A549 (cell line): Measurements from ENCODE around the gene DOCK1.

Experiments
- EP300 ChIP-seq, 2 experiments: fragments of >200 bp; sonication (Bioruptor Twin); formaldehyde crosslinking; IDR thresholded peaks; 2 replicates in 1 of 2; 3 replicates in 1 of 2; pipeline ENCODE4 v1.6.1; 2016 to 2017
- POLR2A ChIP-seq: IDR thresholded peaks from 2 replicates; pipeline ENCODE4 v1.6.1; 2012; ENCODE audit warnings: mild to moderate bottlenecking, low read length
- RFX5 ChIP-seq: fragments of 450-650 bp; IDR thresholded peaks from 2 replicates; pipeline ENCODE4 v1.7.1; 2014; ENCODE audit warnings: antibody characterized with exemption, mild to moderate bottlenecking, moderate library complexity
- SMC3 ChIP-seq: fragments of >200 bp; sonication (Bioruptor Twin); formaldehyde crosslinking; IDR thresholded peaks from 3 replicates; pipeline ENCODE4 v1.6.1; 2018; ENCODE audit warnings: inconsistent platforms
- ZC3H11A ChIP-seq: fragments of 450-650 bp; IDR thresholded peaks from 2 replicates; pipeline ENCODE4 v1.6.1; 2014; ENCODE audit warnings: antibody characterized with exemption, mild to moderate bottlenecking

- TF ChIP-seq ZC3H11A (no peak), POLR2A (no peak), EP300 (IDR thresholded peaks at IDR 0.05) (no peak), SMC3 (no peak), RFX5 (no peak)
These were observed 310.6 kb downstream of the DOCK1 start for GRCh38 chr10:127215866-127216265.
